Kidney glomerular epithelial cell (primary cell): ENCODE measurements around the gene KIF12.

ENCODE experiments used
- DNase-seq: peaks from one replicate; lab custom pipeline; 2025; lab: John Stamatoyannopoulos, UW

Gene KIF12

DNA sequence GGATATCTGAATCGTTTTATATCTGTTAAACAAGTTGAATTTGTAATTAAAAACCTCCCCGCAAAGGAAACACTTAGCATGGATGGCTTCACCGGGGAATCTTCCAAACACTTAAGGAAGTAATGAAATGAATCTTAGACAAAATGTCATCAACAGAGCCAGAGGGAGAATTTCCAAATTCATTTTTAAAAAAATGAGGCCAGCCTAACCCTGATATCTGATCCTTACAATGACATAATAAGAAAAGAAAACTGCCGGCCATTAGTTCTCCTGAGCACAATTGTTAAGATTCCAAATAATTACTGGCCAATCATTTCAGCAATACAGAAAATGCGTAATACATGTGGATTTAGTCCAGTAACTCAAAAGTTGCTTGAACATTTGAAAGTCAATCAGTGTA is 6.1 kb upstream of the KIF12 start:
- DNase-seq, result no peak

DNA sequence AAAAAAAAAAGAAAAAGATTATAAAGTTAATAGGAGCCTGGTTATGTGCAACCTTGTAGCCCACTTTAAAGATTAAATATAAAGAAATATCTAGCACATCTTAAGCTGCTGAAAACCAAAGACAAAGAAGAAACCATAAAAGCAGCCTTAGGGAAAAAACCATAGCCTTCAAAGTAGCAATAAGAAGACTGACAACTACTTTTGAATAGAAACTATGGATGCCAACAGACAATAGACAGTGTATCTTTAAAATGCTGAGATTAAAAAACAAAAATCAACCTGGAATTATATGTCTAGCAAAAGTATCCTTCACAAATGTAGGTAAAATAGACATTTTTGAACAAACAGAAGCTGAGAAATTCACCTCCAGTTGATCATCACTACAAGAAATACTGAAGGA is 3.4 kb upstream of the KIF12 start:
- no peak for DNase-seq

DNA sequence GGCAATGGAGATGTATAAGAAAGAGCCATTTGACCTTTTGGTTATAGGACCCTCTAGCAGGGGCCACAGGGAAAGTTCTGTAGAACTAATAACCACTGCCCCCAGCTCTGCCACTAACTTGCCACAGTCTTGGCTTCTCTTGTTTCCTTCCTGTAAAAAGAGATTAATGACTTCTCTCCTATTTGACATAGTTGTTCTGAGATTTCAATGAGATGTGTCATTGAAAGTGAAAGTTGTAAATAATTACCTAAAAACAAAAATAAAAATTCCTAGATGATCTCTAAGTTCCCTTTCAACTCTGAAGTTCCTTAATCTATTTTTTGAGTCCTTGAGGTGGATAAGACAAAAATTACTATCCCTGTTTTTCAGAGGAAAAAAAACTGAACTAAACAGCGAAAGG is 1.4 kb upstream of the KIF12 start:
- DNase-seq, result peak; percentile 62

DNA sequence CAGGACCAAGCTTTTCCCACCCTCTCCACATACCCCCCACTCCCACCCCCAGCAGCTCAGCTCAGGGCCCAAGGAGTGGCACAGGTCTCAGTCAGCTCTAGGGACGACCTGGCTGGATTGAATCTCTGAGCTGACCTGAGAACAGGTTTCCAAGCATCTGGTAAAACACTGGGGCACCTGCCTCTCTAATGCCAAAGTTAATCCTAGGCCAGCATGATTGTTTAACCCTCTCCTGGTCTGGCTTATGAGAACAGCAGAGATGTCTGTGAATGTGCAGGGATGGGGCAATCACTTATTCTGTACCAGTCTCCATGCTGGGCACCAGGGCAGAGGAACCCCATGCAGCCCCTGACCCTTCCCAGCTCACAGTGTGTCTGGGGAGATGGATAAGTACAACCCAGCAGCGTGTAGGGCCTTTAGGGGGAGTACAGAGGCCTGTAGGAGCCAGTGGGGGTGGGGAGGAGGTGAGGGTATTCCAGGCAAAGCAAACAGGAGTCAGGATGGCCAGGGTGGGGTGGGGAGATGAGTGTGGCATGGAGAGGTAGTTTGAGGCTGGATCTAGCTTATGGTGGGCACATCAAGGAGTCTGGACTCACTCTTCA is 678 bp upstream of the KIF12 start:
- no peak for DNase-seq

DNA sequence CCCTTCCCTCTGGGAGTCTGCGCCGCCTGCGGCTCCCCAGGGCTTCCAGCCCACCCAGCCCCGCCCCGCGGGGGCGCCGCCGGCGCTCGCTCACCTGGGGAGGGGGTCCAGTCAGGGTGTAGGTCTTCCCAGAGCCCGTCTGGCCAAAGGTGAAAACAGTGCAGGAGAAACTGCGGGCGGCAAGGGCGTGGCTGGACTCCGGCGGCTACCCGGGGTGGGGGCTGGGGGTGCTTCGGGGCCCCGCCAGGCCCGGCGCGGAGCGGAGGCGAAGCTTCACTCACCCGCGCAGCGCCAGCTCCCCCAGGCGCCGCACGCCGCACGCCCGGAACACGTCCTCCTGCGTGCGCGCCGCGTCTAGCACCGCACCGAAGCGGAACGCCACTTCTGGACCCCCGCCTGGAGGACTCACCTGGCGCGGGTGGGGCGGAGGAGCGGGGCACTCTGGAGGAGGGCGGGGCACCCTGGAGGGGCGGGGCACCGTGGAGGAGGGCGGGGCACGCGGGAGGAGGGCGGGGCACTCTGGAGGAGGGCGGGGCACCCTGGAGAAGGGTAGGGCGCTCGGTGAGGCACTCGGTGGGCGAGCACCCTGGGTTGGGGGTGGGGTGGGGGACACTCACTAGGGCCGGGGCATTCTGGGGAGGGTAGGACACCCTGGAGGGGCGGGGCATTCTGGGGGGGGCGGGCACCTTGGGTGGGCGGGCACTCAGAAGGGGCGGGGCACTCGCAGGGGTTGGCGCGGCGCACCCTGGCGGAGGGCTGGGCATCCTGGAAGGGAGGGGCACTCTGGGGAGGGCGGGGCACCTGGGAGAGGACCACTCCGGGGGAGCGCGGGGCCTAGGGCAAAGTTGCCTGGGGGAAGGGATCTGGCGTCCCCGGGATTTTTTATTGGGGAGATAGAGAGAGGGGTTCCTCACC is 814 bp downstream of the KIF12 start:
- DNase-seq, result peak; percentile 29

DNA sequence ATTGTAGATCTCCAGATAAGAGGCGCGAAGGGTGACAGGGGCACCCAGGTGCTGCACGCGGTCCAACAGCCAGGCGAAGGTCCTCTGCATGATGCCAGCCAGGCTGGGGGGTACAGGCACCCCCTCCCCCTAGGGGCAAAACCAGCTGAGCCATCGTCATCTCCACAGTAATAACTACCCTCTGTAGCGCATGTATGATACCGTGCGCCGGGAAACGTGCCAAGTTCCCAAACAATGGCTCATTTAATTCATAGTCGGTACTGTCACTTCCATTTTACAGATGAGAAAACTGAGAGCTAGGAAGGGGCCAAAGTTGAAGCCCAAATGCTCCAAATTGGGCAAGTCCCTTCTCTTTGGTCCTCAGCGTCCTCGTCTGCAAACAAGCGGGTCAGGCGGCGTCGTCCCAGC is 1.5 kb downstream of the KIF12 start:
- no peak for DNase-seq

DNA sequence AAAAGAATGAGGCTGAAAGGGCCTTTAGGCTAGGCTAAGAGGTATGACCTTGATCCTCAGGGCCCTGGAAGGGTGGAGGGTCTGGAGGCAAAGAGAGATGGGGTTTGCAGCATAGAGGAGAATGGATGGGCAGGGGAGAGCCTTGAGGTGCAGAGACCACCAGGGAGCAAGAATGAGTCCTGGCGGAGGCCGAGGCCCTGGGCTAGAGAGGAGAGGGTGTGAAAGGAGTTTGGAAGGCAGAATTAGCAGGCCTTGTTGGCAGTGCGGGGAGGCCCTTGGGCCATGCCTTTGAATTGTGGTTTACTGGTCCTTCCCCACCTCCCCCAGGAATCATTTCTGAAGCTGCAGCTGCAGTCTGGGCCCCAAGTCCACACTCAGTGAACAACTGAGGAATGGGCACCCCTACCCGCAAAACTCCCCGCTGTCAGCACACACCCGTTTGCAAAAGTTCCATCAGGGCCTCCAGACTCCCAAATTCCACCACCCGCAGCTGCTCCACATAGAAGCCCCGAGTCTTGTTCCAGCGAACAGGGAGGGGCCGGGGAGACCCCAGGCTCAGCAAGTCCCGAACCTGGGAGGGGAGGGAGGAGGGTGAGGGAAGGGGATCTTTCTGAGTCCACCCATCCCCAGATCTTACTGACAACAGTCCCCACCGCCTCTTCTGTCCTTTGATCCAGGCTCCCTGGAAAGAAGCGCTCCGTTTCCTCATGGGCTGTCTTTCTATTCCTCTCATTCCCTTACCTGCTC is 2.1 kb downstream of the KIF12 start:
- no peak for DNase-seq

DNA sequence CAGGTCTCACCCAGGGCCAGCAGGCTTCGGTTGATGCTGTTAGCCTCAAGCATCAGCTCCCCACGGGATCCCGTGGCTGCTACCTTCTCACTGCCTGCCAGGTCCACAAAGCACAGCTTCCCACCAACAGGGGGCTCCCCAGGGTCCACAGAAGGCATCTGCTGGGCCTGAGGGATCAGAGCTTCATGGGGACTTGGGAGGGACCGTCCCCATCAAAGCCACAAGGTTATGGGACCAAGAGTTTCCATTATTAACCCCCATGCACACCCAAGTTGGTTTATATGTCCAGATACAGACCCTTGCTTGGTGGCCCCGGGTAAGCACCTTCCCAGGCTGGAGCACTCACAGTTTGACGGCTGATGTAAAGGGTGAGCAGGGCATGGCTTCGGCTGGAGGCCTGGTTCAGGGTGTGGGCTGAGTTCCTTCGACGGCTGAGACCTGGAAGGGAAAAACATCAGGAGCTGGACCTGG is 3.0 kb downstream of the KIF12 start:
- no peak for DNase-seq

DNA sequence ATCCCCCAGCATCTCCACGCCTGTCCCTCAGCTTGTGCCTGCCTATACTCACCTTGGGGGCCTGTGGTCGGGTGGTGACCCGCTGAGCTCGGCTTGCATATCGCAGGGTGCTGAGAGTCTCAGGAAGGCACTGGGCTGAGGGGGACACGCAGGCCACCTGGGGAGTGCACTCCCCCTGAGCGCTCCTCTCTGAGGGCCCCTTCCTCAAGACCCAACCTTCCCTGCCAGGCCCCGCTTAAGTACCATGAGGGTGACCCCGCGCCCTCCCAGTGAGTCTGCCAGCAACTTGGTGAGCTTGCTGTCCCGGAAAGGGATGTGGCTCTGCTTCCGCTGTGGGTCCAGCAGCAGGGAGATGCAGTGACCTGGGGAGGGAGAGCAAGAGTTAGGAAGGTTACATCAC is 4.1 kb downstream of the KIF12 start:
- DNase-seq, result no peak

DNA sequence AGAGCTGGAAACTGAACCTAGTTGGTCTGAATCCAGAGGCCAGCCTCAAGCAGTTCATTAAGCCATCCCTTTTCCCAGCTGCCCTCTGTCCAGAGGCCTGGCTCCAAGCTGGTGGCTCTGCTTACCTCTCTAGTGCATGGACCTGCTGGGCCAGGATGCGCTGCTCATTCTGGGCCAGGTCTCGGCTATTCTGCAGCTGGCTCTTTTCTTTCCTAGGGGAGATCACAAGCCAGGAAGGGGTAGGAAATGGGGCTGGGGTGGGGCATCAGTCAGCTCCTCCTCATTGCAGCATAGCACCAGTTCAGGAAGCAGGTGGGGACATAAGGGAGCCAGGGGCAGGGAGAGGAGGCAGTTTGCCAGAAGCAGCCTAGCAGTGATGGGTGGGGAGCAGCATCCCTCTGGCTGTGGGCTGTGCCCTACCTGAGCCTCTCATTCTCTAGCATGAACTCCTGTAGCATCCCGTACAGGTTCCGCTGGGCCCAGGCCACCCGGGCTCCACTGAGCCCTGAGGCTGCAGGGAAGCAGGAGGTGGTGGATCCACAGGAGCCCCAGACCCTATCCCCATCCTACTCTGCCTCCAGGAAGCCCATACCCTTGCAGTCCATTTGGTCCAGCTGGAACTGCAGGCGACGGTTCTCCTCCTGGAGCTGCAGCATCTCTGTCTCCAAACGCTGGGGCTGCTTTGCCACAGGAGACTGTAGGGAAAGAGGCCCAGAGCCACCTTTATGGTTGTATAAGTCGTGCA is 5.2 kb downstream of the KIF12 start:
- DNase-seq, result no peak

DNA sequence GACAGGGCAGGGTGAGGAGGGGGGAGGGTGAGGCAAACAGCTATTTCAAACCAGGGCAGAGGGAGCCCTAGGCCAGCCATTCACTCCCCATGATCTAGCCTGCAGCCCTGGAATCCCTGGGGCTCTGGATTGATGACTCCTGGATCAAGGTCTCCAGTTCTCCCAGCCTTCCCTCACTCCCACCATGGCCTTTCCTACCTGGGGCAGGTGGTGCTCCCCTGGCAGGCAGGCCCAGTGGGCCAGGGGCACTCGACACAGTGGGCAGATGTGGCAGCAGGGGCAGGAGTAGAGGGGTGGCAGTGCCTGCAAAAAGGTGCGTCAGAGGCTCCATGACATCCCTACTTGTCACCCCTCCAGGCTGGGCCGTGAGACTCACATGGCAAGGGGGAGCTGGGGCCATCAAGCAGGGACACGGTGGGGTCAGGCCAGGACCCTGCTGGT is 6.0 kb downstream of the KIF12 start:
- no peak for DNase-seq

DNA sequence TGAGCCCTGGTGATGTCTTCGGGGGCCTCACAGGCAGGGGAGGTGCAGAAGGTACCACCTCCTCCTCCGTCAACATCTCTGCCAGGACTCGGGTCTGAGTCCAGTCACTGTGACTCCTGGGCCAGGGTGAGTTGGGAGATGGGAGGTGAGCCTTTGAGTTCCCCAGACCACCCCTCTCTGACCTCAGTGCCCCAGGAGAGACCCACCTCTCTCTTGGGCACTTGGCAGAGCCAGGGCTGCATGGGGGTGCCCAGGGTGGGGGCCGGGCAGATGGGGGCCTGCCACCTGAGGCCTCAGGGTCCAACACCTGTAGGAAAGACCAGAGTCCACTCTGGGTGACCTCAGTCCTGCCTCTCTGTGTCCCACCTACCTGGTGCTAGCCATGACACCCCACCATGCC is 6.8 kb downstream of the KIF12 start:
- no peak for DNase-seq

DNA sequence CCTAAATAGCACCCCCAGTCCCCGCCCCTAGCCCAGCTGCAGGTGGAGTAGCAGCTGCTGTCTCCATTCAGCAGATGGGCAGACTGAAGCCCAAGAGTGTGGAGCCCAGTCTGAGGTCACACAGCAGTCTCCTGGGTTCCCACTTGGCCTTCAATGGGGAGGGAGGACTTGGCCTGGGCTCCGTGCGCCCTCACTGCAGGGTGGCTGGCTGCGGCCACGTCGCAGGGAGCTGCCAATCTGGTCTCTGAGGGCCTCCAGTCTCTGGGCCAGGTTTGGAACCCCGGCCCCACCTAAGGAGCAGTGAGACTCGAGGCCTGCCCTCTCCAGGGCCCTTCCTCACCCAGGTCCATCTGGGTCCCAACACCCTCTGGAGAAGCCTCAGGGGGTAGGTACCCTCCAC is 7.4 kb downstream of the KIF12 start:
- DNase-seq, result no peak

DNA sequence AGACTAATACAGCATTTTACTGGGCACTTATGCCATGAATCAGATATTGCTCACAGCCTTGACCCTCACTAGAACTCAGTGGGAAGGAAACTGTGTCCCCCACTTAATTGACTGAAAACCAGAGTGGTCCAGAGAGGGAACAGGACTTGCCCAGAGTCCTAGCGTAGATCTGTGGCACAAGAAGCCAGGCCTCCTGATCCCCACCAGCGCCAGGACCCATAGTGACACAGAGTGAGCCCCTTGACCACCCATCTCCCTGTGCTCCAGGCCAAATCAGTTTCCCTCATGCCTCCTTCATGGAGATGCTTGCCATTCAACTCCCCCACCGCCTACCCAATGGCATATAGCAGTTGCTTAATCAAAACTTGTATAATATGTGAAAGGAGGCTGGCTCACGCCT is 8.3 kb downstream of the KIF12 start:
- DNase-seq, result no peak

DNA sequence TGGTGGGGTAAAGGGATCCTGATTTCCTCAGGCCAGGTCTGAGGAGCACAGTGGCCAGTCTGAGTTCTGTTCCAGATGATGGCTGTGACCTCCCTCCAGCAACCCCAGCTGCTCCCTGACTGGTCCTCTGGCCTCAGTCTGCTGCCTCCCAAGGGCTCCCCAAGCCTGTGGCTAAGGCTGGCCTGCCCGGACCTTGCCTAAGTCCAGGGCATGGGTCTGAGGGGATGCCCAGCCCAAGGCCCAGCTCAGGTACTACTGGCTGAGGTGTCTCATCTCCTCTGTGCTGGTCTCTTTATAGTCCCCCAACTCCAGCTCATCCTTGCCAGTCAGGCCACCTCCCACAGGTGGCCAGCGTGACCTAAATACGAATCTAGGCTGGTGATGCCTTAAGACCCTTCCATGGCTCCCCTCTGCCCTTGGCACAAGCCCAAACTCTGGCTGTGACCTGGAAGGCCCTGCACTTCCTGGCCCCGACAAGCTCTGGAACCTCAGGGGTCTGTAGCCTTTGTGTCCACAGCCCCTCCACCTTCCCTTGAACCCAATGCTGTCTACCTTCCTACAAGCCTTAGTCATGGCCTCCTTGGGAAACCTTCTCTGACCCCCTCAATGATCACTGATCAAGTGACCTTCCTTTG is 9.8 kb downstream of the KIF12 start:
- no peak for DNase-seq

DNA sequence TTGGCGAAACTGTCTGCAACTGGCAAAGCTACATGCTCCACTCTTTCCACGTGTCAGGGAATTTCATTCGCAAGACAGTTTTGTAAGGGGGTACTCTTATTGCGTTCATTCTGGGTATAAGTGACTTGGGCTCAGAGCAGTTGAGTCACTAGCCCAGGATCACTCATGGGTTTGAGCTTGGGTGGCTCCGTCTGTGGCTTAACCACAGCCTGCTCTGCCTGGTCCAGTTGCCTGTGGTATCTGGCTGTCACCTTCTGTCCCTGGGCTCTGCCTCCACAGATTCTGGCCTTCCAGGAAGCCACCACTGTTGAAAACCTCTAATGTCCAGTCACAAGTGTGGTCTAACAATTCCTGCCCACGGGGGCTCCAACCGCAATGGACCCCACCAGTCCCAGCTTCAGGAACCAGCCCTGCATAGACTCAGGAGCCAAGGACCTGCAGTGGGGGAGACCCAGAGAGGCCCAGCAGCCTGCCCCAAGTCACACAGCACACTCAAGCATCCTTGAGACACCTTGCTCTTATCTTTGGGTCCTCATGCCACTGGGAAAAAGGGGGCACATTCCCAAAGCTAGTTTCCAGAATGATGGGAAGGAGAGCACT is 10.4 kb downstream of the KIF12 start:
- DNase-seq, result no peak

DNA sequence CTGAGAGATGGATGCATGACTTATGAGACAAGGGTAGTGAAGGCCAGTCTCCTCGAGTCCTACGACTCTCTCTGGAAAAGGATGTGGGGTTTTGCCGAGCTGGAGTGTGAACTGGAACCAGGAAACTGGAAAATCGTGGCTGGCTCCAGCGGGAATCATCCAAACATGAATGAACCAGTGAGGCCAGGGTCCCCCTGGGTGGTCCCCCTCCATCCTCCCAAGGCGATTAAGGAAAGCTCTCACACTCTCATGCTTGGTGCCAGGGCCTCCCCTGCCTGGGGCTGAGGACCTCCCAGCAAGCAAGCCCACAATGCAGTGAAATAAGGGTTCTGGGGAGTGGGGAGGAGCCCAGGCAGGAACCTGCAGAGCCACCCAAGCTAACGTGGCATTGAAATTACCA is 11.4 kb downstream of the KIF12 start:
- no peak for DNase-seq

DNA sequence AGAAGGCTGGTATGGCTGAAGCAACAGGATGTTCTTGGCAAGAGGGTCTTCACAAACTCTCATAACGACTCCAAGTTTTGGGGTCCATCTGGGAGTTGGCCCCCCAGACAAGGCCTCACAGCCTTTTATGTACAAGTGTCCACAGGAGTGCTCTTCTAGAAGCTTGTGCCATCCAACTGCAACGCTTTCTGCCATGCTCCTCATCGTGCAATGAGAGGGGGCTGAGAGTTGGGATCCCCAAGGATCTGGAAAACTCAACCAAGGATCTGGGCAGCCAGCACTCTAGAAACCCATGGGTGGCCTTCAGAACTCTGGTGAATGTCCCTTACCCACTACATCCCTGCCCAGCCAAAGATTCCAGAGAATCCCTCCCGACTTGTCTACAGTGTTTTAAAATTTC is 12.5 kb downstream of the KIF12 start:
- no peak for DNase-seq

DNA sequence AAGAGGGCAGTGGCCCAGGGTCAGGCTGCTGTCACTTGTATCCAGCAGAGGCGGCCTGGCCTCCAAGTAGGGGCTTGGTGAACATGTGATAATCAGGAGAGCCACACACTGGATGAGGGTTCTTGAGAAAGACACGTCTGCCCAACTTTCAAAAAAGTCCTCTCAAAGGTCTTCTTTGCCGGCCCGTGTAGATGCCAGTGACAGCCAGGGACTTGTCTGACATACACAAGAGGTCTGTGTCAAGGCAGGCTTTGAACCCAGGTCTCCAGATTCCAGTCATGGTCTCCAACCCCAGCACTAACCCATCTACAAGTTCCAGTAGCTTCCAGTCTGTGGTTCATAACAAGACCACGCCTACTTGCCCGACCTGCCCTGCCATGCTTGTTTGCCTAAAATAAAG is 13.1 kb downstream of the KIF12 start:
- DNase-seq, result no peak

DNA sequence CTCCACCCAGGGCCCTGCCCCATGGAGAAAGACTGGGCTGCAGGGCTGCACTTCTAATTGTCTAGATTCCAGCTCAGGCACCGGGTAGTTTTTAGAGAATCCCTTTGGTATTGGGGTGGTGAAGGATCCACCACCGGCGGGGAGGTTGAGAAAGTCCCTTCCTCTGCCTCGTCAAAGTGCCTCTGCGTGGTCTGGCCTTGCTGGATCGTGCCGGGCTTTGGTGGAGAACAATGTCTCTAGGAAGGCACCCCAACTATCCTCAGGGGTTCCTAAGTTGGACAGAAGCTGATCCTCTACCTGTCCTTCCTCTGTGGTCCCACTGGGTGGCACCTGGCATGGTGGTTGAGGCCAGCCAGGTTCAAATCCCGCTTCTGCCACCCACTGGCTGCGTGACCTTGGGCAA is 13.7 kb downstream of the KIF12 start:
- no peak for DNase-seq
